PC-9 (cell line): ENCODE data around the gene PRPF40A. TPM values are rescaled to one million over a fixed set of nuclear protein-coding genes. Genes with fewer than 3 reads are reported as not detected.
A peak's percentile ranks its signal among the peaks of the same experiment; 100 is the strongest.
"Not testable (repeated sequence)": the region's sequence is repeated elsewhere in the genome, so short reads cannot be mapped to it uniquely, and the experiment has no call there.

Experiments used
- BruUV-seq: library from RNA; stranded (reverse); fragments of 400-500 nt; replicated peaks from 2 replicates; lab custom pipeline; 2021; lab: Mats Ljungman, UMichigan
- CTCF ChIA-PET: fragments of 300-600 bp; sonication (Branson Sonifier 250); formaldehyde crosslinking; loops from one replicate; lab custom pipeline; 2022; ENCODE audit warnings: antibody characterized with exemption; lab: Charles Lee
- POLR2A ChIA-PET: fragments of 300-600 bp; sonication (Branson Sonifier 250); formaldehyde crosslinking; loops from one replicate; lab custom pipeline; 2022; ENCODE audit warnings: antibody characterized with exemption; ENCODE audit not compliant: unreplicated experiment; lab: Charles Lee
- DNase-seq, 2 experiments: peaks; one replicate each; pipeline versions ENCODE4 v3.0.0 to v3.0.0-alpha.2; 2015 to 2022; ENCODE audit warnings: mixed read lengths in 1 of 2
- H2AFZ ChIP-seq: fragments of 200-600 bp; sonication (generic); 2 replicates; pipeline ENCODE4 v1.8.1; 2017; ENCODE audit warnings: antibody characterized with exemption
- H3F3A ChIP-seq: fragments of 200-600 bp; sonication (generic); 2 replicates; pipeline ENCODE4 v1.8.1; 2017; ENCODE audit warnings: antibody characterized with exemption, mild to moderate bottlenecking, low read depth; ENCODE audit not compliant: insufficient read depth
- H3K27ac ChIP-seq: fragments of 200-600 bp; sonication (generic); 2 replicates; pipeline ENCODE4 v1.6.1; 2016; ENCODE audit warnings: mixed run types
- H3K27me3 ChIP-seq: fragments of 200-600 bp; sonication (generic); 2 replicates; pipeline ENCODE4 v1.6.1; 2016; ENCODE audit warnings: low read depth, mixed run types; ENCODE audit not compliant: insufficient read depth
- H3K36me3 ChIP-seq: fragments of 200-600 bp; sonication (generic); 2 replicates; pipeline ENCODE4 v1.6.1; 2016; ENCODE audit warnings: low read depth, mixed run types
- H3K4me1 ChIP-seq: fragments of 200-600 bp; sonication (generic); replicated peaks from 2 replicates; pipeline ENCODE4 v1.6.1; 2016; ENCODE audit warnings: mixed run types; ENCODE audit not compliant: insufficient read depth
- H3K4me2 ChIP-seq: fragments of 200-600 bp; sonication (generic); 2 replicates; pipeline ENCODE4 v1.6.1; 2017; ENCODE audit warnings: mixed run types
- H3K4me3 ChIP-seq: fragments of 200-600 bp; sonication (generic); 2 replicates; pipeline ENCODE4 v1.6.1; 2016; ENCODE audit warnings: mixed run types
- H3K79me2 ChIP-seq: fragments of 200-600 bp; sonication (generic); 2 replicates; pipeline ENCODE4 v1.6.1; 2017; ENCODE audit warnings: low read depth, mixed run types
- H3K9me2 ChIP-seq: fragments of 200-600 bp; sonication (generic); 2 replicates; pipeline ENCODE4 v1.8.1; 2017; ENCODE audit warnings: mild to moderate bottlenecking; ENCODE audit not compliant: insufficient read depth
- H3K9me3 ChIP-seq: fragments of 200-600 bp; sonication (generic); 2 replicates; pipeline ENCODE4 v1.8.1; 2016; ENCODE audit warnings: low read depth; ENCODE audit not compliant: insufficient read depth
- H4K20me1 ChIP-seq: fragments of 200-600 bp; sonication (generic); 2 replicates; pipeline ENCODE4 v1.8.1; 2017; ENCODE audit not compliant: insufficient read depth
- CTCF ChIP-seq: fragments of 200-600 bp; sonication (generic); conservative IDR thresholded peaks from 2 replicates; pipeline ENCODE4 v1.6.1; 2017; ENCODE audit warnings: mixed run types, antibody characterized with exemption, mild to moderate bottlenecking, moderate library complexity
- EZH2 ChIP-seq: fragments of 200-600 bp; sonication (generic); IDR thresholded peaks from 2 replicates; pipeline ENCODE4 v1.8.0; 2017; ENCODE audit warnings: antibody characterized with exemption, low read depth
- intact Hi-C: fragments of 100-400 bp; cut with micrococcal nuclease; formaldehyde crosslinking; loops from one replicate; pipeline ENCODE4 v1.10.0; 2022; ENCODE audit not compliant: unreplicated experiment
- total RNA-seq: library from RNA; stranded (reverse); gene quantifications from 2 replicates; pipeline ENCODE4 v1.2.3, GENCODE V29; 2021

PRPF40A gene
- total RNA-seq, 1 experiment from 2014 or later: 94.1 TPM

DNA sequence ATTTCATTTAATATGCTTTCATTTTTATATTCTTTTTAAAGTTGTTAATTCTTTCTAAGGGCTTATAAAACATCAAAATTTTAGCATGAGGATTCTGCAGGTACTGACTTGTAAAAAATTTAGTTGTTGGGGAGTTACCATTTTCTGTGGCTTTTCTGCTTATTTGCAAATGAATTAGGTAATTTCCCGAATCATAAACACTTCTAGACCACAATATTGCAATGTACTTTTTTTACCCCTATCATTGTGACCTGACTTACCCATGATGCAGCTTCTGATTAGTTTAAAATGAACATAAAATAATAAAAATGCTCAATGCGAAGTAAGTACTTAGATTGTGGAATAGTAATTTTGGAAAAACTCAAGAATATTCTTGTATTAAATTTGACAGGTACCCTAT, 12.6 kb upstream of the PRPF40A start:
- intact Hi-C loops: no loop called here
- Histone ChIP-seq H3K9me3 (no peaks in the 10 kb centered on the region), H3K4me2 (peak overlapping the region; percentile 67), H3K27me3 (no peaks in the 10 kb centered on the region), H3K9me2 (no peaks in the 10 kb centered on the region), H3K27ac (peak overlapping the region; percentile 72), H3K4me3 (peak overlapping the region; percentile 12; the same call in 1 of the 2 replicates), H3F3A (peaks cover 20% of the 10 kb centered on the region), H3K79me2 (0 out of 2 replicates have a peak, but pooled peaks cover 4% of the 10 kb centered on the region), H4K20me1 (peaks cover 13% of the 10 kb centered on the region), H3K36me3 (no peaks in the 10 kb centered on the region), H2AFZ (no peak overlapping the region), H3K4me1 (peaks cover 26% of the 10 kb centered on the region)
- no peak for DNase-seq
- BruUV-seq: no TSS peak
- no peak for TF ChIP-seq CTCF
- TF ChIP-seq EZH2: no peak
- POLR2A ChIA-PET: interaction anchor here (0.5 to 0.7 kb wide), 2 partner anchors 33 to 863 kb away, joined by 5 read pairs; no protein-coding TSS in a partner anchor
- CTCF ChIA-PET: interaction anchor here (0.6 to 0.7 kb wide), 2 partner anchors 10 to 552 kb away, joined by 3 read pairs; no protein-coding TSS in a partner anchor

- Histone ChIP-seq H3K36me3 (peaks cover 10% of the 10 kb centered on the region), H4K20me1 (peaks cover 6% of the 10 kb centered on the region; the same call in 1 of the 2 replicates), H3K4me1 (peaks cover 10% of the 10 kb centered on the region), H3K4me2 (no peak overlapping the region), H3K27me3 (no peaks in the 10 kb centered on the region), H2AFZ (no peak overlapping the region), H3K79me2 (peaks cover 42% of the 10 kb centered on the region), H3K4me3 (no peak overlapping the region), H3K9me2 (no peaks in the 10 kb centered on the region), H3K9me3 (no peaks in the 10 kb centered on the region), H3K27ac (no peak overlapping the region), H3F3A (0 out of 2 replicates have a peak, but pooled peaks cover 7% of the 10 kb centered on the region)
- no peak for DNase-seq
- intact Hi-C loops: no loop called here
- TF ChIP-seq CTCF: no peak
- no peak for TF ChIP-seq EZH2
- CTCF ChIA-PET: no interaction called here
- POLR2A ChIA-PET: no interaction called here
- BruUV-seq: no TSS peak
Measured at GRCh38 chr2:152723918-152724317, 6.7 kb upstream of the PRPF40A start.

DNA sequence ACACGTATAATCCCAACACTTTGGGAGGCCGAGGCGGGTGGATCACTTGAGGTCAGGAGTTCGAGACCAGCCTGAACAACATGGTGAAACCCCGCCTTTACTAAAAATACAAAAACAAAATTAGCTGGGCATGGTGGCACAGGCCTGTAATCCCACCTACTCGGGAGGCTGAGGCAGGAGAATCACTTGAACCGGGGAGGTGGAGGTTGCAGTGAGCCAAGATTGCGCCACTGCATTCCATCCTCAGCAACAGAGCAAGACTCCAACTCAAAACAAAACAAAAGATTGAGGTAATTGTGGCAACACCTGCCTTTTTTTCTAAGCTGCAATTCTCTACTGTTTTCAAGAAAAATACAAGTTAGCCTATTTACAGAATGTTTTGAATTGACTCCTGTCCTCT, 5.4 kb upstream of the PRPF40A start:
- peaks cover 10% of the 10 kb centered on the region for H3K4me1 ChIP-seq
- H3K9me2 ChIP-seq, H3K4me2 ChIP-seq, intact Hi-C loops, H3K36me3 ChIP-seq, H3K27me3 ChIP-seq, H3K9me3 ChIP-seq, H4K20me1 ChIP-seq, H3K4me3 ChIP-seq, DNase-seq, H2AFZ ChIP-seq, H3K27ac ChIP-seq, H3F3A ChIP-seq, CTCF ChIA-PET, BruUV-seq: not testable (repeated sequence)
- POLR2A ChIA-PET: interaction anchor here (0.7 kb wide), 1 partner anchor 551 kb away, joined by 5 read pairs; no protein-coding TSS in a partner anchor
- H3K79me2 ChIP-seq: peaks cover 42% of the 10 kb centered on the region

GRCh38 chr2:152720794-152721193, 3.5 kb upstream of the PRPF40A start:
- H3K9me3 ChIP-seq: no peaks in the 10 kb centered on the region
- no peak overlapping the region for H3K4me2 ChIP-seq
- H3F3A ChIP-seq: 0 out of 2 replicates have a peak, but pooled peaks cover 10% of the 10 kb centered on the region
- H3K27ac ChIP-seq: no peak overlapping the region
- H3K4me3 ChIP-seq: no peak overlapping the region
- BruUV-seq: no TSS peak
- peaks cover 11% of the 10 kb centered on the region; the same call in 1 of the 2 replicates for H4K20me1 ChIP-seq
- no peak overlapping the region for H2AFZ ChIP-seq
- POLR2A ChIA-PET: no interaction called here
- H3K36me3 ChIP-seq: peaks cover 10% of the 10 kb centered on the region
- no peak for DNase-seq
- intact Hi-C loops: no loop called here
- peaks cover 12% of the 10 kb centered on the region for H3K4me1 ChIP-seq
- CTCF ChIA-PET: interaction anchor here (1.2 kb wide), 1 partner anchor 9 kb away, joined by 3 read pairs; no protein-coding TSS in a partner anchor
- peaks cover 54% of the 10 kb centered on the region for H3K79me2 ChIP-seq
- H3K9me2 ChIP-seq: no peaks in the 10 kb centered on the region
- H3K27me3 ChIP-seq: no peaks in the 10 kb centered on the region
- TF ChIP-seq EZH2 (no peak), CTCF (no peak)
